ENCODE data around the gene FMOD.
"Not testable (repeated sequence)": the region's sequence is repeated elsewhere in the genome, so short reads cannot be mapped to it uniquely, and the experiment has no call there.

Gene FMOD

GRCh38 chr1:203326830-203327683, 23.9 kb downstream of the FMOD start:
- DNase-seq, result peak in 50 of 51 donors; percentile 59 to 95 (median 86)

GRCh38 chr1:203325418-203326091, 25.4 kb downstream of the FMOD start:
- DNase-seq, result peak in 46 of 51 donors; percentile 35 to 85 (median 70)

- DNase-seq, result peak in 12 of 51 donors; percentile 44 to 80 (median 64)
Observed at GRCh38 chr1:203325026-203325417, 25.9 kb downstream of the FMOD start.

GRCh38 chr1:203324105-203325025, 26.6 kb downstream of the FMOD start:
- DNase-seq, result peak in 21 of 51 donors; percentile 13 to 61 (median 36)

GRCh38 chr1:203323587-203323986, 27.3 kb downstream of the FMOD start:
- no peak for DNase-seq

GRCh38 chr1:203322500-203323179, 28.3 kb downstream of the FMOD start:
- DNase-seq, result peak in 4 of 51 donors; percentile 9 to 27 (median 16)

GRCh38 chr1:203321273-203322052, 29.5 kb downstream of the FMOD start:
- no peak for DNase-seq

- peak in 2 of 51 donors; percentile 10 to 20 for DNase-seq
Observed at GRCh38 chr1:203320591-203321272, 30.2 kb downstream of the FMOD start.

GRCh38 chr1:203318229-203318517, 32.7 kb downstream of the FMOD start:
- DNase-seq, result no peak

- DNase-seq, result no peak
Observed at GRCh38 chr1:203317429-203318228, 33.3 kb downstream of the FMOD start.

- no peak for DNase-seq
Observed at GRCh38 chr1:203316626-203317093, 34.3 kb downstream of the FMOD start.

GRCh38 chr1:203314025-203314759, 36.7 kb downstream of the FMOD start:
- DNase-seq, result not testable (repeated sequence)

- no peak for DNase-seq
Observed at GRCh38 chr1:203311368-203312301, 39.3 kb downstream of the FMOD start.

- DNase-seq, result peak in 2 of 51 donors; percentile 17 to 56
Observed at GRCh38 chr1:203308923-203309331, 42.0 kb downstream of the FMOD start.

GRCh38 chr1:203308328-203308922, 42.5 kb downstream of the FMOD start:
- DNase-seq, result peak in 1 of 51 donors; percentile 35

- peak in 1 of 51 donors; percentile 48 for DNase-seq
Observed at GRCh38 chr1:203307641-203308126, 43.2 kb downstream of the FMOD start.

Measured in hypothalamus (tissue), 51 donors.